SJSA1 (cell line): ENCODE results near the gene CLK1. TPM values are rescaled to one million over a fixed set of nuclear protein-coding genes. Genes with fewer than 3 reads are reported as not detected.
"Not testable (repeated sequence)": the region's sequence is repeated elsewhere in the genome, so short reads cannot be mapped to it uniquely, and the experiment has no call there.

Experiments
- DNase-seq, 2 experiments: peaks; one replicate each; pipeline ENCODE4 v3.0.0-alpha.2; 2015 to 2020; ENCODE audit warnings: low spot score in 2 of 2, low read depth in 1 of 2
- H3K27ac ChIP-seq: fragments of 250-450 bp; sonication (Bioruptor Pico); 2 replicates; pipeline ENCODE4 v1.5.1; 2020; ENCODE audit warnings: mild to moderate bottlenecking, moderate library complexity
- H3K27me3 ChIP-seq: fragments of 250-450 bp; sonication (Bioruptor Pico); replicated peaks from 2 replicates; pipeline ENCODE4 v1.5.1; 2020; ENCODE audit warnings: mild to moderate bottlenecking, moderate library complexity
- H3K36me3 ChIP-seq: fragments of 250-450 bp; sonication (Bioruptor Pico); 2 replicates; pipeline ENCODE4 v1.5.1; 2020; ENCODE audit warnings: mild to moderate bottlenecking
- H3K4me1 ChIP-seq: fragments of 250-450 bp; sonication (Bioruptor Pico); replicated peaks from 2 replicates; pipeline ENCODE4 v1.6.1; 2021; ENCODE audit warnings: mild to moderate bottlenecking
- H3K4me3 ChIP-seq: fragments of 250-450 bp; sonication (Bioruptor Pico); 2 replicates; pipeline ENCODE4 v1.5.1; 2020; ENCODE audit warnings: mild to moderate bottlenecking
- H3K9me3 ChIP-seq: fragments of 250-450 bp; sonication (Bioruptor Pico); replicated peaks from 2 replicates; pipeline ENCODE4 v1.5.1; 2020; ENCODE audit warnings: mild to moderate bottlenecking
- total RNA-seq: library from RNA; depleted of rRNA; stranded (reverse); fragments of >200 nt; shearing (Covaris generic); gene quantifications from 2 replicates; pipeline ENCODE4 v1.2.3, GENCODE V29; 2014; rRNA removed

The CLK1 gene
- 39.6 and 126 TPM in 2 replicates for total RNA-seq

DNA sequence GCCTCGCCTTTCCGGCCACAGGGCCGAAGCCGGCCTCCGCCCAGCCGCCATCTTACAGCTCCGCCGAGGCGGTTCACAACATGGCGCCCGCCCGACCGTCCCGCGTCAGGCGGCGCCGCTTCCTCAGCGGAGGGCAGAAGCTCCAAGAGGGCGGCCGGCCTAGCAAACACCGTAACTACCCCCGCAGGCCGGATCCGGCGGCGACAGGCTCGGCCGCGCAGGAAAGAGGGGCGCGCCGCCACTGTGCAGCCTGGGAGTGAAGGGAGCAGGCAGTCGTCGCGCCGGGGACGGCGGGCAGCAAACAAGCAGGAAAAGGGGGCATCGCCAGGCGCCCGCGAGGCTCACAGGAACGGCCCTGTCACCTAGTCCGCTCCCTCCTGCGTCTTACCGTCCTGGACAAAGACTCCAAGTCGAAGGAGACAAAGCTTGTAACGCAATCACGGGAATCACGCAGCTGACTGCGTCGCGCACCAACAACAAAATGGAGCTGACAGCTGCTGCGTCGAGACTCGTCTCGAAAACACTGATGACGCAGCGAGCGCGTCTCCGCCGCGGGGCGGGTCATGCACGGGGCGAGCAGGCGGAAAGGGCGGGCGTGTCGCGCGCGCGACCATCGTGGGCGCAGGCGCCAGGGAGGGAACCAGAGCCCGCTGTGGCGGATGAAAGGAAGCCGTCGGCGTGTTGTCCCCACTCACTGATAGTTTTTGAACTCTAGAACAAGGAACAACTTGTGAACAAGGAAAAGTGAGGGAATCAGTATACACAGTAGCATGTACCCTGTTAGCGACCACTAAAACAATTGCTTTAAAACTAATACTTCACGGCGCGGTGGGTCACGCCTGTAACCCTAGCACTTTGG lies at the start of gene CLK1:
CLK1 (minus strand) TSS at position 483 of the 859 bp plus-strand sequence. CDS start 2,796 bp downstream, outside the sequence.
- Histone ChIP-seq H3K27me3 (no peaks in the 10 kb centered on the region), H3K4me3 (peak within 1 kb of the TSS; percentile 92), H3K27ac (peak within 1 kb of the TSS; percentile 96), H3K9me3 (no peaks in the 10 kb centered on the region), H3K36me3 (peaks cover 46% of the 10 kb centered on the region), H3K4me1 (peaks cover 13% of the 10 kb centered on the region; the same call in 1 of the 2 replicates)
- DNase-seq: peak; percentile 94 to 95

GRCh38 chr2:200913654-200914053 lies 49.2 kb upstream of the CLK1 start:
- no peak overlapping the region for H3K27ac ChIP-seq
- H3K9me3 ChIP-seq: no peaks in the 10 kb centered on the region
- H3K4me1 ChIP-seq: no peaks in the 10 kb centered on the region
- H3K4me3 ChIP-seq: no peak overlapping the region
- no peak for DNase-seq
- H3K36me3 ChIP-seq: peaks cover 58% of the 10 kb centered on the region
- H3K27me3 ChIP-seq: no peaks in the 10 kb centered on the region

- H3K27me3 ChIP-seq: no peaks in the 10 kb centered on the region
Observed at GRCh38 chr2:200909958-200910357, 45.5 kb upstream of the CLK1 start.

DNA sequence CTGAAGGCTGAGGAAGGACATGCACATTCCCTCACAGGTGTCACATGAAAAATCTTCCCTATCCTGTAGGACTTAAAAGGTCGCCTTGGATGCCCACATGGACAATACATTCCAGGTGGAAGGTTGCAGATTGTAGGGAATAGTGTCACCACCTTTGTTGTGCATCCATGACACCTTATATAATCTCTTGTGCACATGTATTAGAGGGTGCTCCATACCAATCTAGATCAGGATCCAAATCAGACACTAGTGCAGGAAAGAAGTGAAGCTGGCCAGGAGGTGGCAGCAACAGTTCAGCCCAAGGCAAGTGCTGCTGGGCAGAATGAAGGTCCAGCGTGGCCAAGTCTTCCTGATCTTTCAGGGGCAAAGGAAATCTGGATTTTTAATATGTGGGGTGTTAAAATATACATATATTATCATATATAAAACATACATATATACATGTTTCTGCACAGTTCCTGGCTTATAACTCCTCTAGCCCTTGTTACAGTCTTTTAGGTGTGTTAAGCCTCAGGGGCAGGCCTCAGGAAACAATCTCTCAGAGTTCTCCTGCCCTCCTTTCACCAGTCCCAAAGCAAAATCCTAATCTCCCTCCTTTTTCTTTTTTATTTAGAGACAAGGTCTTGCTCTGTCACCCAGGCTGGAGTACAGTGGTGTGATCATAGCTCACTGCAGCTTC lies 41.3 kb upstream of the CLK1 start:
- no peaks in the 10 kb centered on the region for H3K4me1 ChIP-seq
- no peak overlapping the region for H3K27ac ChIP-seq
- H3K9me3 ChIP-seq: no peaks in the 10 kb centered on the region
- H3K36me3 ChIP-seq: peaks cover 42% of the 10 kb centered on the region
- H3K4me3 ChIP-seq: no peak overlapping the region
- H3K27me3 ChIP-seq: no peaks in the 10 kb centered on the region
- DNase-seq: peak; percentile 42 to 70

More at GRCh38 chr2:200909958-200910357, 45.5 kb upstream of the CLK1 start:
- Histone ChIP-seq H3K27ac (no peak overlapping the region), H3K4me3 (no peak overlapping the region), H3K4me1 (no peaks in the 10 kb centered on the region), H3K36me3 (peaks cover 50% of the 10 kb centered on the region), H3K9me3 (no peaks in the 10 kb centered on the region)
- DNase-seq: no peak

DNA sequence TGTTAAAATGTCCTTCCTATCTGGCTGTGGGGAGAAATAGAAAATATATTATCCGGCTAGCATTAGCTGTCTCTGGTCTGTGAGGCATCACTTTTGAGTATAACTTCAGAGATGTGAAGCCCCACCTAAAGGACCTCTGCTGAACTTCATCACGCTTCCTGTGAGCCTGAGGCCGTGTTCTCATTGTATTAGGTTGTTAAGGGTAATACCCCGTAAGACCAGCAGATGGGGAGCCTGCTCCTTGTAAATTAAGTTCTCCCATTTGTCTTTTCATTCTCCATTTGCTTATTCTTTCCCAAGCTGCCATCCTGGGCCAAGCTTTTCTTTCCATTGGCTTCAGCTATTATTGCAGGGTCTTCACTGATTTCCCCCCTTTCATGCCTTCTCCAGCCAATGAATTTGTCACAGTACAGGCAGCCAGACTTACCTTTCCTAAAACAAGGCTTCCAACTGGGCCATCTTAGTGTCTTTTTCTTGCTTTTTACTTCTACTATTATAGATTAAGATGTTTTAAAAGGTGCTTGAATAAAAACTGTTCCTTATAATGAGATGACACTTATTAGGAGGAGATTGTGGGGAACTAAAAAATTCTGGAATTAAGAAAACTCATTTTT lies 37.1 kb upstream of the CLK1 start:
- peak; percentile 67 to 81 for DNase-seq
- Histone ChIP-seq H3K36me3 (peaks cover 63% of the 10 kb centered on the region), H3K4me3 (no peak overlapping the region), H3K9me3 (no peaks in the 10 kb centered on the region), H3K27ac (no peak overlapping the region), H3K27me3 (no peaks in the 10 kb centered on the region), H3K4me1 (no peaks in the 10 kb centered on the region)

- H3K36me3 ChIP-seq: peaks cover 72% of the 10 kb centered on the region
- H3K27me3 ChIP-seq: 0 out of 2 replicates have a peak, but pooled peaks cover 3% of the 10 kb centered on the region
- no peak for DNase-seq
Observed at GRCh38 chr2:200899482-200899881, 35.0 kb upstream of the CLK1 start.

GRCh38 chr2:200888704-200889625 lies 24.5 kb upstream of the CLK1 start, which contains the start of the genes NIF3L1 and PPIL3:
Gene NIF3L1, plus strand, starts transcription at chr2:200889371. Its CDS starts 2,573 bp downstream, at chr2:200891944.
Gene PPIL3, minus strand, starts transcription at chr2:200889077. Its CDS starts 1,462 bp downstream, at chr2:200887615.
- H3K4me1 ChIP-seq: peaks cover 12% of the 10 kb centered on the region; the same call in 1 of the 2 replicates
- no peaks in the 10 kb centered on the region for H3K27me3 ChIP-seq
- H3K36me3 ChIP-seq: peaks cover 31% of the 10 kb centered on the region
- H3K27ac ChIP-seq: peak within 1 kb of the TSS; percentile 77
- peak; percentile 96 to 98 for DNase-seq
- H3K4me3 ChIP-seq: peak within 1 kb of the TSS; percentile 61
- no peaks in the 10 kb centered on the region for H3K9me3 ChIP-seq

More at GRCh38 chr2:200899482-200899881, 35.0 kb upstream of the CLK1 start:
- Histone ChIP-seq H3K4me3 (no peak overlapping the region), H3K4me1 (no peaks in the 10 kb centered on the region), H3K27ac (no peak overlapping the region), H3K9me3 (no peaks in the 10 kb centered on the region)

GRCh38 chr2:200881715-200882249 lies 17.3 kb upstream of the CLK1 start:
- H3K36me3 ChIP-seq: peaks cover 51% of the 10 kb centered on the region
- H3K27ac ChIP-seq, H3K4me1 ChIP-seq, H3K4me3 ChIP-seq, DNase-seq, H3K9me3 ChIP-seq, H3K27me3 ChIP-seq: not testable (repeated sequence)

GRCh38 chr2:200878289-200878880 lies 13.9 kb upstream of the CLK1 start:
- H3K36me3 ChIP-seq: peaks cover 49% of the 10 kb centered on the region
- no peaks in the 10 kb centered on the region for H3K9me3 ChIP-seq
- no peaks in the 10 kb centered on the region for H3K27me3 ChIP-seq
- H3K4me1 ChIP-seq: no peaks in the 10 kb centered on the region
- no peak overlapping the region for H3K4me3 ChIP-seq
- no peak for DNase-seq
- H3K27ac ChIP-seq: no peak overlapping the region

DNA sequence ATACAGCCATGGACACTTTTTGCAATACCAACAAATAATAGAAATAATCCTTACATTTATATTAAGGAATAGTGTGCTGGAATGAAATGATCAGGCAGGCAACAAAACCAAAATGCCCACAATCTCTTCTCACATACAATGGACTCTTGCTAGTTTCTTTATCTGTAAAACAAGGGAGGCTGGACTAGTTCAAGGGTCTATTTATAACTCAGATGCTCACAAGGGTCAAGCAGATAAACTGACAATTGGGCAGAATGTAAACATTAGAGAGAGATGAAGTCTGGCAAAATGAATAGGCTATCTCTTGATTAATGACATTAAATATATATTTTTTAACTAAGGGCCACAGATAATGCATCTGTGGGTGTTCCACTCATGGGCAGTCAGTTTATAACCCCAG lies 13.0 kb upstream of the CLK1 start:
- Histone ChIP-seq H3K9me3 (no peaks in the 10 kb centered on the region), H3K36me3 (peaks cover 46% of the 10 kb centered on the region), H3K27me3 (no peaks in the 10 kb centered on the region), H3K27ac (no peak overlapping the region), H3K4me3 (no peak overlapping the region), H3K4me1 (no peaks in the 10 kb centered on the region)
- no peak for DNase-seq

DNA sequence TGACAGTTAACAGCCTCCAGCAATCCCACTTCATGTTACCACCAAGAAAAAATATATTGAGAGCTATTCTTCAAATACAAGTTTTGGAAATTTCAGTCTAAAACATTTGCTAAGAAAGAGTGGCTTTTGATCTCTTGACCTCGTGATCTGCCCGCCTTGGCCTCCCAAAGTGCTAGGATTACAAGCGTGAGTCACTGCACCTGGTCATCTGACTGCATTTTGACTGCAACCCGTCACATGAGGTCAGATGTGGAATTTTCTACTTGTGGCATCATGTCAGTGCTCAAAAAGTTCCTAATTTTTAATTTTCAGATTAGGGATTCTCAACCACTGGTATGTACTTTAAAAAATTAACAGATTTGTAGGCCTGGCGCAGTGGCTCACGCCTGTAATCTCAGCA lies 9.1 kb upstream of the CLK1 start:
- no peak overlapping the region for H3K27ac ChIP-seq
- H3K4me3 ChIP-seq: no peak overlapping the region
- no peaks in the 10 kb centered on the region for H3K4me1 ChIP-seq
- H3K36me3 ChIP-seq: peaks cover 39% of the 10 kb centered on the region
- DNase-seq: no peak
- H3K9me3 ChIP-seq: no peaks in the 10 kb centered on the region
- no peaks in the 10 kb centered on the region for H3K27me3 ChIP-seq

GRCh38 chr2:200871151-200871550 lies 6.7 kb upstream of the CLK1 start:
- DNase-seq: no peak
- Histone ChIP-seq H3K4me1 (no peaks in the 10 kb centered on the region), H3K9me3 (no peaks in the 10 kb centered on the region), H3K4me3 (no peak overlapping the region), H3K27me3 (no peaks in the 10 kb centered on the region), H3K27ac (no peak overlapping the region), H3K36me3 (peaks cover 29% of the 10 kb centered on the region)
